HG03354 (cell line): ENCODE results near the gene HSD11B1L.
"Not testable (repeated sequence)": the region's sequence is repeated elsewhere in the genome, so short reads cannot be mapped to it uniquely, and the experiment has no call there.

Source experiments
- ATAC-seq: cut with Tn5 transposase; IDR thresholded peaks from one replicate; pipeline ENCODE4 v1.9.1; 2021; ENCODE audit warnings: mild to moderate bottlenecking; ENCODE audit not compliant: unreplicated experiment, poor library complexity, severe bottlenecking

HSD11B1L gene

DNA sequence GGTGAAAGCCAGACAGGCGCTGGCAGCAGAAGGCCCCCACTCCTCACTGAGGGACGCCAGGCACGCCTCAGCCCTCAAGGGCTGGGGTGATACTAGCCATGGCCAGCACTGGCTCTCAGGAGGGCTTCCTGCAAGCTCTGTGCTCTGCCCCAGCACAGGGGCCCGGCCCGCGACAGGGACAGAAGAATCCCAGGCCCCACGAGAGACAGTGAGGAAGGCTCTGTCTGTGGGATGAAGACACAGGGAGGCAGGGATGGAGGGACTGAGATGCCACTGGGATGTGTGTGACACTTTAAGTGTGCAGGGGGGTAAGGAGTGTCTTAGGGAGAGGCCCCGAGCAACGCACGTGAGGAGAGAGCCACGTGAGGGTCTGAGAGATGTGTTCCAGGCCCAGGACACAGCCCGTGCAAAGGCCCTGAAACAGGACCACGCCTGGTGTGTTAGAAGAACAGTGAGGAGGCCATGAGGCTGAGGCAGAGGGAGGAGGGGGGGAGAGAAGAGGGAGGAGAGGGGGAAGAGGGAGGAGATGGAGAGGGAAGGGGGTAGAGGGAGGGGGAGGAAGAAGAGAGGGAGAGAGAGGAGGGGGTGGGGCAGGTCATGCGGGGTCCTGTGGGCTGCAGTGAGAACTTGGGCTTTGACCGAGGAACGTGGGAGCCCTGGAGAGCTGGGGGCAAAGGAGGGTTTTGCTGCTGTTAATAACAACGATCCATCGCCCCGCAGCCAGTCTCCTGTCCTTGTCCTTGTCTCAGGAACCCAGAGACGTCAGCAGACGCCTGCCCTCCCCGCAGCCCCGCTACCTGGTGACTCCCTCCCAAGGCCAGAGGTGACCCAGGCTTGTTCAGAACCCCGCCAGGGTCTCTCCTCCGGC is 16.4 kb downstream of the HSD11B1L start:
- no peak for ATAC-seq

DNA sequence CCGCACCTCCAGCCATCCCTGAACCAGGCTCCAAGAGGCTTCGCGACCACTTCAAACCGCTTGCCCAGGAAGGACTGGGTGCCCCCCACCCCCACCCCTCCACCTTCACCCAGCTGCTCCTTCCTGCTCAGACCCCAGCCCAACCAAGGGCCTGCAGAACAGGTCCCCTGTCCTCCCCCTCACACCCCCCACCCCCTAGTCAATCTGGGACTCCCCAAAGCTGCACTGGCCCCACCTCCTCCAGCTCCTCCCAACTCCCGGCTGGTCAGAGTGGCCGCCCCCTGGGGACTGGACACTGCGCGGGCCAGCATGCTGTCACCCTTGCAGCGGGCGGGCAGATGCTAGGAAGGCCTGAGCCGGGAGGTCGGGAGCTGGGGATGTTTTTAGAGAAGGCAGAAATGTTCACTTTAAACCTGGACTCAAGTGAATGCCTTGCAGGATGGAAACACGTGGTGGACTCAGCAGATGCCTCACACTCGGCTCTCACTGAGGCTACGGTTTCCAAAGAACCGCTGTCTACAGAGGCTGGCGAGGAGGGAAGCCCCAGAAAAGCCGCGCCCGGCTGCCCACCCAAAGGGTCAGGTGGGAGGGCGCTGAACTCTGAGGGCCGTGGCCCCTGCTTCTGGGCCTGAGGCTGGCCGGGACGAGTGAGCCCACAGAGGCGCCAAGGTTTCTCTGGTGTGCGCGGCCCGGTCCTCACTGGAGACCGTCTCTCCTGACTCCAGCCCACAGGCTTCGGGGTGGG is 17.2 kb downstream of the HSD11B1L start:
- no peak for ATAC-seq

DNA sequence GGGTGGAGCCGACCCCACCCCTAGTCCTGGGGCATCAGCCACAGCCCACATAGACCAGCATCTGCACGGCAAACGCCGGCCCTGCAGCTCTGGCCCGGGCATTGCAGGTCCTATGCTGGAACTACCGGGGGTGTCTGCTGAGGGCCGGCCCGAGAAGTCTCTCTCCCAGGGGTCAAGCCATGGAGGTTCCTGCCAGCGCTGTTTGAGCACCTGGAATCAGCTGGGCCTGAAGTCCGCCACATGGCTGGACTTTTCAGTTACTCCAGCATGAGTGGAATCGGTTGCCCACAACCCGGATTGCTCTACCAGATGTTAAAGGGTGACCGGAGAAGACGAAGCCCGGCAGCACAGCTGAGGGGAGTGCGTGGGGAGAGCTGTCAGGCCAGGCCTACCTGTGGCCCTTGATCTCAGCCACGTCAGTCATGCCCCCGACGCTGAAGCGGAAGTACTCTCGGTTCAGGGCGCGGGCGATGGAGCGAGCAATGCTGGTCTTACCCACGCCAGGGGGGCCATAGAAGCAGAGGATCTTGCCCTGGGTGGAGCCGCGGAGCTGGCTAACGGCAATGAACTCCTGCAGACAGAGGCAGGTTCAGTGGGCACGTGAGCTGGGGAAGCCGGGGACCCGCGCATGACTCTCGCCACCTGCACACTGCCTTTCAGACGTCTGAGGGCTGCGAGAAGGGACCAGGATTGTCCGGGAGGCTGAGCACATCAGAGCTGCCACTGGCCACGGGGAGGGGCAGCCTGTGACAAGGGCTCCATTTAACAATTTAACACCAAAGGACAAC is 18.0 kb downstream of the HSD11B1L start:
- ATAC-seq = no peak

DNA sequence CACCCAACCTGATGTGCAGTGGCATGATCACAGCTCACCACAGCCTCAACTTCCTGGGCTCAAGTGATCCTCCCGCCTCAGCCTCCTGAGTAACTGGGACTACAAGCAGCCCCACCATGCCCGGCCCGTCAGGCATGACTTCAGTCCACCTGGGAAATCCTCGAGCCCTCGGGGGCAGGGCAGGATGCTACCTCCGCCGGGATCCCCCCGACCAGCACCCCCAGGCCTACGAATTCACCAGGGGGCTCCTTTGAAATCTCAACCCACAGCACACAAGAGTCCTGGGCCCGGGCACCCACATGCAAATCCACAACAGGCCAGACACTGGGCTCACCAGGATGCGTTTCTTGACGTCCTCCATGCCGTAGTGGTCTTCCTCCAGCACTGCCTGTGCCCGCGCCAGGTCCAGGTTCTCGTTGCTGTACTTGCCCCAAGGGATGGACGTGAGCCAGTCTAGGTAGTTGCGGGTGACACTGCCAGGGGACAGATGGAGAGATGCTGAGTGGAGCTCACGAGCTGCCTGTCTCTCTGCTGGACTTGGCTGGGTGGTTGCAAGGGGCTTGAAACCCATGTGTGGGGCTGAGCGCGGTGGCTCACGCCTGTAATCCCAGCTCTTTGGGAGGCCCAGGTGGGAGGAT is 19.7 kb downstream of the HSD11B1L start:
- no peak for ATAC-seq

DNA sequence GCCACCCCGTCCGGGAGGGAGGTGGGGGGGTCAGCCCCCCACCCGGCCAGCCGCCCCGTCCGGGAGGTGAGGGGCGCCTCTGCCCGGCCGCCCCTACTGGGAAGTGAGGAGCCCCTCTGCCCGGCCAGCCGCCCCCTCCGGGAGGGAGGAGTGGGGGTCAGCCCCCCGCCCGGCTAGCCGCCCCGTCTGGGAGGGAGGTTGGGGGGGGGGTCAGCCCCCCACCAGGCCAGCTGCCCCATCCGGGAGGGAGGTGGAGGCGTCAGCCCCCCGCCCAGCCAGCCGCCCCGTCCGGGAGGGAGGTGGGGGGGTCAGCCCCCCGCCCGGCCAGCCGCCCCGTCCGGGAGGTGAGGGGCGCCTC is 21.2 kb downstream of the HSD11B1L start:
- not testable (repeated sequence) for ATAC-seq

DNA sequence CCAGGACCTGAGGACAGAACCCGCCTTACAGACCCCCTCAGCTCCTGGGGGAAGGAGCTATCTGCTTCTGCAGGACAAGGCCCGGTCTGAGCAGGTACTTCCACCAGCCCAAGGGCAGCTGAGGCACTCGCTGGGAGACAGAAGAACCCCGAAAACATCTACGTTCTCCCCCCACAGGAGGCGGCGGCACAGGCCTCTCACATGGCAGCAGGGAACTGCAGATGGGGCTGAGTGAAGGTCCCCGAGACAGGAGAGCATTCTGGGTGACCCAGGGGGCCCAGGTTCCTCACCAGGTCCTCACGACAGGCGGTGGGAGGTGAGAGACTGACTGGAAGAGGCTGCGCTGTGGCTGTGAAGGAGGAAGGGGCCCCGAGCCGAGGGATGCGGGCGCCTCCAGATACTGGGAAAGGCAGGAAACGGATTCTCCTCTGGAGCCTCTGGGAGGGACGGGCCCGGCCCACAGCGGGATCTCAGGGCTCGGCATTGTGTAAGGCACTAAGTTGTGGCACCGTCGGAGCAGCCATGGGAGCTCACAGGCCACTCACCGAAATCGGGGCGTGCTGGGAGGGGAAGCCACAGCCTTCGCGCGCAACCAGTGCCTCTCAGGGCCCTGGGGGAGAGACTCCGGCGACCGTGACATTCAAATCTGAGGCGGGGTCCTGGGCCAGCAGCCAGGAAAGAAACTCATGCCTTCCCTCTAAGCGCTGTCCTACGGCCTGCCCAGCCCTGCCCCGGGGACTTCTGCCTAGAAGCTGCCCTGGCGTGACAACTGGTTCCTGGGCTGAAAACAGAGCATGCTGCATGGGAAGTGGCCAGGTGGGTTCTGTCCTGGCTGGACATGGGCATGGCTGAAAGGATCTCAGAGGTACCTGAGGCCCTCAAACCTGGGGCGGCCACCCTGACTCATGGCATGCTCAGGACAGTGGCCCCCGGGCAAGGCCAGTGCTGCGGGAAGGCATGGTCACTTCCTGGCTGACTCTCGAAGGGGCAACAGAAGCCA is 23.3 kb downstream of the HSD11B1L start:
- no peak for ATAC-seq

DNA sequence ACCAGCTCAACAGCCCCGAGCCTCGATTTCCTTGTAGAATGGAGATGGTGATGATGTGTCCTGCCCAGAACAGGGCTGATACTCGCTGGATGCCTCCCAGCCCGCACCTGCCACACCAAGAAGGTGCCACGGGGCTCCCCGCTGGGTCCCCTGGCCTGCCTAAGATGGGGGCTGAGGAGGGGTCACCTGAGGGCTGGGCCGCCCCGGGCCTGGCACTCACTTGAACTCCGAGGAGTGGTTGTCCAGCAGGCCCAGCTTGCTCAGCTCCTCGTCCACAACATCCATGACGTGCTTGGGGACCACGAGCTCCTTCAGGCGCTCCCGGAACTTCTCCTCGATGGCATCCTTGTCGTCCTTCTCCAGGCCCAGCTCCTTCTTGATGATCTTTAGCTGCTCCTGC is 24.7 kb downstream of the HSD11B1L start:
- ATAC-seq = no peak

DNA sequence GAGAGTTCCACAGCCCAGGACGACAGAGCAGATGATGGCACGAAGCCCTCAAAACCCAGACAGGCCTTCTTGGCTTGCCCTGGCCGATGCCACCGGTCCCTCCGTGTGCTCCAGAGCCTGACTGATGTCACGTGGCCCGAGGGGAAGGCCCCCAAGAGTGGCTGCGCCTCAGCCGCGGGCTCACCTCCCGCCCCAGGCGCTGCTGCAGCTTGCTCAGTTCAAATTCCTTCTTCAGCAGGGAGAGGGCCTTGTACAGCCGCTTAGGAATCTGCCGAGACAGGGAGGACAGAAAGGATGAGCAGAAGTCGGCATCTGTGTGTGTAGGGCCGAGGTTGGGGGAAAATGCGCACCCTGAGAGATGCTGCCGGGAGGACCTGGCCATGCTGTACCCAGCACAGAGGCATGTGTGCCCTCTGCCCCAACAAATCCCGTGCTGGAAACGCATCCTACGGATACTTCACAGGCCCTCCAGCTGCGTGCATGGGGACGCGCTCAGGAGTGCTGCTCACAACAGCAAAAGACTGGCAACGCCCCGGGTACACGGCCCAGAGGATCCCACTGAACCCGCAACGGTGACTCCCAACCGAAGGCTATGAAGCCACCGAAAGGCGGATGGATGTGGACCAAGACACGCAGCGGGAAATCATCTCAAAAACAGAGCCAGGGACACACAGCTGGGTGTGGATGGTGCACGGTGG is 26.2 kb downstream of the HSD11B1L start:
- no peak for ATAC-seq

DNA sequence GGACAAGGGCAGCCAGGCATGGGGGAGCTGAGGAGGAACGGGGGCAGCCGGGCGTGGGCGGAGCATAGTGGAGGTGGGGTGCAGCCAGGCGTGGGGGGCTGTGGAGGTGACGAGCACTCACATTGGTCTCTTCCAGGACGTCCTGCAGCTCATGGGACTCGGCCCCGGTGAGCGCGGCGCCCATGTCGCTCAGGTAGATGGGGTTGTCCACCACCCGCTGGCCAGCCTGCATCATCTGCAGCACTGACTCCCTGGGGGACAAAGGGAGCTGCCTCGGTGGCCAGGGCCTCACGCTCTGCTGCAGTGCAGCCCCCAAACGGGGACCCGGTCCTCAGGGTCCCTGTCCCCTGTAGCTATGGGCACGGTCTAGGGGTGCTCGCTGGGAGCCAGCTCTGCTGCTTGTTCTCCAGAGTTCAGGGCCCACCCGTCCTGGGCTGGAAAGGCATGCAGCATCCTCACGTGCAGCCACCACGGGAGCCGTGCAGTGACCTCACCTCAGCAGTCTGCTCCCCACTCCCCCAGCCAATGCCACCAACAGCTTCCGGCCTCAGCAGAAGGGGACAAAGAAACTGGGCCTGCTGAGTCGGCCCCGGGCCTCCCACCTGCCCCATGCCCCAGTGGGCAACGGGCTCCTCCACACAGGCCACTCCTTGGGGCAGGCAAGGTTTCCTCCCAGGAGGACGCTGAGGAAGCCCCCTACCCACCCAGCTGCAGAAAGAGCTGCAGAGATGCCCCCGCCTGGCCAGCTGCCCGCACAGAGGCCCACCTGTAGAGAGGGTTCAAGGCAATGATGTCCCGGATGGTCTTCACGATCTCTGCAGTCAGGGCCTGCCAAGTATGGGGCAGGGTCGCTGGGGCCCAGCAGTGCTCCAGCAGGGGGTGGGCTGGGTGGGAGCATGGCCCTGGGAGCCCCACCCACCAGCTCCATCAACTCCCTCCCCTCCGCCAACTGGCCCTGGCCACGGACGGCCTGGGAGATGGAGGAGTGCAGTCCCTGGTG is 27.0 kb downstream of the HSD11B1L start:
- ATAC-seq = no peak

DNA sequence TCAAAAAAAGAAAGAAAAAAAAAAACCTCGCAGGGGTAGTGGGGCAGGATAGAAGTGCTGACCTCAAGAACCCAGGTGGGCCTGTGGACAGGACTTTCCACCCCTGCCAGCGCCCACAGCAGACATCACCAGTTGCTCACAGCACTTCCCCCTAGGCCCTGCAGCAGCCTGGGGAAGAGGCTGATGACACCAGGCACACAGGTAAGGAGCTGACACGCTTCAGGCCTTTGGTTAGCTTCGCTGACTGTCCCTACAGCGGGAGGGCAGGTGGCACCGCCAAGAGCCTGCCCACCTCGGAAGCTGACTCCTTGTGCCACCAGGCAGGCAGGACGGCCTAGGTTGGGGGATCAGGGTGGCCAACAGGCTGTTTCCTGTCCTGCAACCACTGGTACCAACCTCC is 30.2 kb downstream of the HSD11B1L start:
- no peak for ATAC-seq

DNA sequence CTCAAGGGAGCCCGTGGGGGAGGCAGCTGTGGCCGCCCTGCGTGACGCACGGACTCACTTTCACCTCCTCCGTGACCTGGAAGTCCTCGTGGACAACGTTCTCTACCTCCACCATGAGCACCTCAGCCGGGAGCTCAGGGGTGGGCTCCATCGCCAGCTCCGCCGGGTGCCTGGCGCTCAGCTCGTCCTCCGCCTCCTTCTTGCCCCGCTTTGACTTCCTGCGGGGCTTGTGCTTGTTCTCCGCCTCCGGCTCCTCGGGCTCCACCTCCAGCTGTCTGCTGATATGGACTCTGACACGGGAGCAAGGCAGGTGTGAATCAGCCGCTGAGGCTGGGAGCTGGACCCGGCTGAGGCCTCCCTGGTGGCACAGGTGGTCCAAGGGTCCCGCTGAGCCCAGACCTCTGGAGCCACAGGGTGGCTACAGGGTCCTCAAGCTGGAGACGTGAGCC is 30.9 kb downstream of the HSD11B1L start:
- no peak for ATAC-seq

DNA sequence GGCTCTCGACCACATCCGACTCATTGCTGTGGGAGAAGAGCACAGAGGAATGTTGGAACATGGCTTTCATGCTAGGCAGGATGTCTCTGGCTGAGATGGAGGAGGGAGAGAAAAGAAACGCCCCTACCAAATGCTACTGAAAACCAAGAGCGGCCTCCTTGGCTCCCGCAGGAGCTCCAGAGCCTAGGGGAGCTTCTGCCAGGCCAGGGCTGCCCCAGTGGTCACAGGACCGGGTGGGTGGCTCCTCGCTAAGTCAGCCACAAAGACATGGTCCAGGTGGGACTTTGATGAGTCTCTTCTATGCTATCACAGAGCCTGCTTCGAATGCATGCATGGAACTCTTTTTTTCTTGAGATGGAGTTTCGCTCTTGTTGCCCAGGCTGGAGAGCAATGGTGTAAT is 32.4 kb downstream of the HSD11B1L start:
- no peak for ATAC-seq

DNA sequence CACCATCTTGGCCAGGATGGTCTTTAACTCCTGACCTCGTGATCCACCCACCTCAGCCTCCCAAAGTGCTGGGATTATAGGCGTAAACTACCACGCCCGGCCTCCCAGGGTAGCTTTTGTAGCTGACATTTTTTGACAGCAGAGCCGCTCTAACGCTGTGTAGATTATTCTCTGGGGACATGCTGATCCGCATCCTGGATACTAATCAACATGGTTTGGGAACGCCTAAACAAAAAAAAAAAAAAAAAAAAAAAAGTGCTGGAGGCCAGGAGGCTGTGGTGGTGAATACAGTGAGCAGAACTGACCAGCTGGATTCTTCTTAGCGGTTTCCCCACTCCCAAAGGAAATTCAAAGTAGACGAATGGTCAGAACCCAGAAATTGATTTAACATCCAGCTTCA is 34.0 kb downstream of the HSD11B1L start:
- ATAC-seq = no peak

DNA sequence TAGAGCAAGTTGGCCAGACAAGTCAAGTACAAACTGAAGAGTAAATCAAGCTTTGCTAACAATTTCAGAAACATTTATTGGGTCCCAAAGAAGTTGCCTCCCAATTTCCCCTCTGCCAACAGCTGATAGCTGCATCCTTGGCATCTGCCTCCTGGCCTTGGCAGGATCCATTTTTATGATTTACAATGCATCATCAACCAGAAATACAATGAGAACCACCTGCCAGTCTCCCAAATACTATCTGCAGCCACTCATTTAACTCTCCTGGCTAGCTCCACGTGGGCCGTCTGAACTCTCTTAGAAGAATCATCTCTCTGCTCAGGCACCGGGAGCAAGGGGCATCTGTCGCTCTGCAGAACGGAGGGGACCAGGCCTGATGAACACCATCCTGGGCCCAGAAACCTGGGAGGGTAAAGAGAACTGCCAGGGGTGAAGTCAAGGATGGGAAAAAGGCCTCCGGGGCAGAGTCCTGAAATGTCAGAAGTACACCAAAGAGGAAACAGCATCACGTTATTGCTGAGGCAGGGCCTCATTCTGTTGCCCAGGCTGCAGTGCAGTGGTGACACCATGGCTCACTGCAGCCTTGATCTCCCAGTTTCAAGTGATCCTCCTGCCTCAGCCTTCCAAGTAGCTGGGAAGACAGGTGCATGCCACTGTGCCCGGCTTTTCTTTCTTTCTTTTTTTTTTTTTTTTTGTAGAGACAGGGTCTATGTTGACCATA is 36.5 kb downstream of the HSD11B1L start:
- no peak for ATAC-seq

DNA sequence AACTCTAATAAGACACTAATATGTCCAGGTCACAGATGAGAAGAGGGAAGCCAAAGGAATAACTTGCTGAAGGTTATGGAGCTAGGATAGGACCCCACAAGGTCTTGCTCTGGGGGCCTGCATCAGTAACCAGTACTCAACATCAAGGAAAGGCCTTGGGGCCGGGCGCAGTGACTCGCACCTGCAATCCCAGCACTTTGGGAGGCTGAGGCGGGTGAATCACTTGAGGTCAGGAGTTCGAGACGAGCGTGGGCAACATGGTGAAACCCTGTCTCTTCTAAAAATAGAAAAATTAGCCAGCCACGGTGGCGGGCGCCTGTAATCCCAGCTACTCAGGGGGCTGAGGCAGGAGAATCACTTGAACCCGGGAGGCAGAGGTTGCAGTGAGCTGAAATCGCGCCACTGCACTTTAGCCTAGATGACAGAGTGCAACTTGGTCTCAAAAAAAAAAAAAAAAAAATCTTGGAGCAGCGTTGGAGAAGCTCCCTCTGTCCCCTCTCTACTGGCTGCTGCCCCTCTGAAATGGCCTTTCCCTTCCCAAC is 37.3 kb downstream of the HSD11B1L start:
- ATAC-seq = no peak

DNA sequence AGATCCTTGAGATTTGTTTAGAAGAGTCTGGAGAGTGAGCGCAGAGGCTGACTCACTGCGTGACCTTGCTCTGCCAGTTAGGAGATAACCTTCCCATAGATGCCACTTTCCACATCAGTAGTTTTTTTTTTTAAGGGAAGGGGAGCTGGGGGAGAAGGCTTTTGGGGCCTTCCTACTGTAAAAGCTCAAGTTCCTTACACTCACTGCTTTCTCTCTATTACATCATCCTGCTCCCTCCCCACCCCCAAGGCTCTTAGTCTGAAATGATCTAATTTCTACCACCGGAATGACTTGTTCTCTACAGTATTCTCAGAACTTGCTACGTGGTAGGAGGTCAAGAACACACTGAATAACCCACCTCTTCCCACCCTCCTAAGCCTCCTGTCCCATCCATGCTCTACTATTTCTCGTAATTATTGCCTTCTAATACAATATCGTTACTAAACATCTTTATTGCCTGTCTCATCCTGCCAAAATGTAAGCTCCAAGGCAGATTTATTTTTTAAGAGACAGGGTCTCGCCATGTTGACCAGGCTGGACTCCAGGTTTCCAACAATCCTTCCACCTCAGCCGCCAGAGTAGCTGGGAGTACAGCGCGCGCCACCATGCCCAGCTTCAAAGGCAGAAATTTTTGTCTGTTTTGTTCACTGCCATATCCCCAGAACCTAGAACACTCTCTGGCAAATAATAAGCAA is 37.9 kb downstream of the HSD11B1L start:
- ATAC-seq = no peak
